ENCODE results near the gene GLB1L3.

- TF ChIP-seq POLR2A (IDR thresholded peaks at IDR 0.05) = no peak
- TF ChIP-seq CTCF (IDR thresholded peaks at IDR 0.05) = no peak
Observed at GRCh38 chr11:134236834-134237556, 39.2 kb upstream of the GLB1L3 start.
